Psoas muscle (tissue), 8 donors: ENCODE measurements around the gene ARPC4. TPM values are rescaled to one million over a fixed set of nuclear protein-coding genes. Genes with fewer than 3 reads are reported as not detected.

Source experiments
- ATAC-seq, 4 donors: fragments of 200-7000 bp; cut with Tn5 transposase; one replicate each; pipeline ENCODE4 v1.9.1; 2020; ENCODE audit warnings: moderate library complexity in 3 of 4, mild to moderate bottlenecking in 2 of 4
- DNase-seq, 2 donors: peaks; one replicate each; pipeline ENCODE4 v3.0.0-alpha.2; 2020
- H3K27ac ChIP-seq: fragments of 200-600 bp; one replicate; pipeline ENCODE4 v1.8.0; 2022
- H3K27me3 ChIP-seq, 3 donors: fragments of 200-600 bp in 1 of 3; one replicate each; pipeline versions ENCODE4 v1.6.1 to v1.8.0; 2013 to 2022; ENCODE audit warnings: low read length in 2 of 3, mild to moderate bottlenecking in 2 of 3, moderate library complexity in 1 of 3; ENCODE audit not compliant: insufficient read depth in 3 of 3
- H3K36me3 ChIP-seq, 2 donors: fragments of 200-600 bp in 1 of 2; one replicate each; pipeline versions ENCODE4 v1.6.1 to v1.8.0; 2013 to 2022; ENCODE audit warnings: low read depth in 1 of 2, mild to moderate bottlenecking in 1 of 2, moderate library complexity in 1 of 2; ENCODE audit not compliant: insufficient read depth in 1 of 2
- H3K4me1 ChIP-seq: fragments of 200-600 bp; one replicate; pipeline ENCODE4 v1.8.0; 2022
- H3K4me3 ChIP-seq: fragments of 200-600 bp; one replicate; pipeline ENCODE4 v1.8.0; 2022; ENCODE audit warnings: mild to moderate bottlenecking
- H3K9me3 ChIP-seq: fragments of 200-600 bp; one replicate; pipeline ENCODE4 v1.8.0; 2022
- CTCF ChIP-seq: fragments of 200-600 bp; IDR thresholded peaks from one replicate; pipeline ENCODE4 v1.8.0; 2022; ENCODE audit warnings: antibody characterized with exemption
- WGBS, 3 donors: extraction: QIAGEN DNeasy Blood & Tissue Kit; methylation state at CpG; one replicate each; pipeline versions ENCODE4 v1.1.6 to v1.1.7; 2013; 5-methylcytosine and 5-hydroxymethylcytosine counted together
- intact Hi-C, 2 donors: fragments of 100-400 bp; cut with DNase I; formaldehyde crosslinking; loops; one replicate each; pipeline versions ENCODE4 v1.11.0 to v1.14.2; 2022
- polyA plus RNA-seq, 3 donors: library from polyadenylated mRNA; stranded (reverse); fragments of 200-250 nt; gene quantifications; one replicate each; pipeline ENCODE4 v1.2.3, GENCODE V29; 2013
- total RNA-seq, 4 donors: library from RNA; stranded (reverse); fragmentation: NEBNext Ultra II Directional in 2 of 4; extraction: Animal tissue kit (Norgen Biotek cat#: 25700) in 2 of 4; gene quantifications; one replicate each; pipeline versions ENCODE4 v1.2.1 to v1.2.4, GENCODE V29; 2021 to 2023
- donor health status: healthy with polysubstance abuse.
- donor health status: DM: no; HTN: no; CAD: no; lungs with moderate emphysema.
- donor health status: Bipolar disorder and iron deficiency.
- donor health status: healthy.
- donor health status: DM: yes; HTN: yes; CAD: no.
- donor health status: DM: no; HTN: no; CAD: no.
- donor health status: DM: no; HTN: no; CAD: no.
- donor health status: DM: yes; HTN: yes; CAD: no.

Gene ARPC4
- total and polyA plus RNA-seq, 7 donors = 53.9 to 155 (median 89.6) TPM

GRCh38 chr3:9779075-9779593 is 13.7 kb upstream of the ARPC4 start:
- no peaks in the 10 kb centered on the region for H3K27me3 ChIP-seq
- no peaks in the 10 kb centered on the region for H3K4me1 ChIP-seq
- intact Hi-C loops = no loop called here
- no peaks in the 10 kb centered on the region for H3K9me3 ChIP-seq
- H3K4me3 ChIP-seq = no peak overlapping the region
- H3K27ac ChIP-seq = no peak overlapping the region
- WGBS, 3 donors = 78 to 83% (median 80%) methylated on average over 6 of the region's 6 CpGs
- ATAC-seq = no peak
- TF ChIP-seq CTCF = no peak
- DNase-seq = no peak
- peaks cover 4 to 47% of the 10 kb centered on the region in 2 donors for H3K36me3 ChIP-seq

DNA sequence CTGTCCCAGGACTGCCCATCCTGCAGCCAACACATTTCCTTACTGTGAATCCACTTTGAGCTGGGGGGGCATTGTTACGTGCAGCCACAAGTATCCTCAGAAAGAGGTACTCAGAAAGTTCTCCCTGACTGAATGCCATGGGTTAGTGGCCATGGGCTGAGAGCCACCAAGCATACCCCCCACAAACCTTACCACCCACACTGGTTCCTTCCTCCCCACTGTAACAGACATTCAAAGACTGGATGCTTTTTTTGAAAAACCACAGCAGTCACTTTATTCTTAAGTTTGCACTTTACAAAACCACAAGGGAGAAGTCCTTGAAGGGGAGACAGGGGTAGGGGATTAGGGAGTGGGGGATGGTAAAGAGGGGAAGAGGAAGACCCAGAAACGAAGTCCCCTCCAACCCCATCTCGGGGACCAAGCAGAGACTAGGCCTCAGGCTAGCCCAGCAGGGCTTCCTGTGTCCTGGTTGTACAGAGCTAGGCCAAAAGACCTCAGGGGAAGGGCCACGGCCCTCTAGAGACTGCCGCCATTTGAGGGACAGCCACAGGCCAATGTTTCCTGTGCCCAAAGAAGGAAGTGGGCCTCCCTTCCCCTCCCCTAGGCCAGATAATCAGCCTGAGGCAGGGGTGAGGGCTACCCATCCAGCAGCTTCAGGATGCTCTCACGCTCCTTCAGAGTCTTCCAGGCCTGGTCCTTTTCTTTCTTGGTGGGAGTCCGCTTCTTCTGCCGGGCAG is 13.0 kb upstream of the ARPC4 start:
- TF ChIP-seq CTCF = no peak
- Histone ChIP-seq H3K4me1 (no peaks in the 10 kb centered on the region), H3K27ac (no peak overlapping the region), H3K9me3 (no peaks in the 10 kb centered on the region), H3K4me3 (no peak overlapping the region), H3K36me3 (peaks cover 5 to 55% of the 10 kb centered on the region in 2 donors), H3K27me3 (no peaks in the 10 kb centered on the region)
- ATAC-seq (peak in 1 of 4 donors; percentile 18), DNase-seq (no peak)
- intact Hi-C loops = no loop called here
- 78 to 86% (median 81%) methylated on average over 8 of the region's 8 CpGs for WGBS, 3 donors

DNA sequence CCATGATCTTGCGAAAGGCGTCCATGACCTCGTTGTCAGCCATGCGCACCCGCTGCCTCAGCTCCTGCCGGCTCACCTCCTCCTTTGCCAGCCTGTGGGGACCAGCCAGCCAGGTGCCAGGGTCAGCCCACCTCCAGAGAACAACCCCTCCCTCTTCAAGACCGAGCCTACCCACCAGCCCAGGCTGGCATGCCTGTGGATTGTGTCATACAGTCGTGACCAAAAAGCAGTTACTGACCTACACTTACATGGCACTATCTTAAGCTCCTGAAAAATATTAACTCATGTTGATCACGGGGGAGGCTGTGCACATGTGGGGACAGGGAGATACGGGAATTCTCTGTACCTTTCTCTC is 12.4 kb upstream of the ARPC4 start:
- Histone ChIP-seq H3K9me3 (no peaks in the 10 kb centered on the region), H3K36me3 (peaks cover 10 to 60% of the 10 kb centered on the region in 2 donors), H3K4me1 (no peaks in the 10 kb centered on the region), H3K27ac (no peak overlapping the region), H3K4me3 (no peak overlapping the region), H3K27me3 (no peaks in the 10 kb centered on the region)
- TF ChIP-seq CTCF = no peak
- intact Hi-C loops = no loop called here
- DNase-seq = no peak
- ATAC-seq = no peak
- WGBS, 3 donors = 84 to 94% (median 87%) methylated on average over 10 of the region's 10 CpGs

DNA sequence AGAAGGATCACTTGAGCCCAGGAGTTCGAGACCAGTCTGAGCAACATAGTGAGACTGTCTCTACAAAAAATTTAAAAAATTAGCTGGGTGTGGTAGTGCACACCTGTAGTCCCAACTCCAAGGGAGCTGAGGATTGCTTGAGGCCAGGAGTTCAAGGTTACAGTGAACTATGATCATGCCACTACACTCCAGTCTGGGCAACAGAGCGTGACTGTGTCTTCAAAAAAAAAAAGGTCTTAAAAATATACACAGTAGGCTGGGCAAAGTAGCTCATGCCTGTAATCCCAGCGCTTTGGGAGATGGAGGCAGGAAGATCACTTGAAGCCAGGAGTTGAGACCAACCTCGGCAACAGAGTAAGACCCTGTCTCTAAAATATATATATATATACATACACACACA is 12.0 kb upstream of the ARPC4 start:
- WGBS, 3 donors = 90 to 94% (median 90%) methylated on average over 4 of the region's 4 CpGs
- ATAC-seq (no peak), DNase-seq (no peak)
- no peaks in the 10 kb centered on the region for H3K9me3 ChIP-seq
- intact Hi-C loops = no loop called here
- no peaks in the 10 kb centered on the region for H3K4me1 ChIP-seq
- H3K27ac ChIP-seq = no peak overlapping the region
- H3K4me3 ChIP-seq = no peak overlapping the region
- TF ChIP-seq CTCF = no peak
- no peaks in the 10 kb centered on the region for H3K27me3 ChIP-seq
- peaks cover 12 to 65% of the 10 kb centered on the region in 2 donors for H3K36me3 ChIP-seq

- no peaks in the 10 kb centered on the region for H3K4me1 ChIP-seq
- ATAC-seq = no peak
- H3K27ac ChIP-seq = no peak overlapping the region
- no peaks in the 10 kb centered on the region for H3K9me3 ChIP-seq
- H3K36me3 ChIP-seq = peaks cover 15 to 71% of the 10 kb centered on the region in 2 donors
- H3K4me3 ChIP-seq = no peak overlapping the region
- intact Hi-C loops = no loop called here
- no peak for TF ChIP-seq CTCF
- 65 to 86% (median 72%) methylated on average over 1 of the region's 1 CpG for WGBS, 3 donors
- H3K27me3 ChIP-seq = no peaks in the 10 kb centered on the region
- DNase-seq = no peak
These were observed 11.3 kb upstream of the ARPC4 start for GRCh38 chr3:9781551-9781950.
